NCI-H460 (cell line): Measurements from ENCODE around the gene SLC6A7. TPM values are rescaled to one million over a fixed set of nuclear protein-coding genes. Genes with fewer than 3 reads are reported as not detected.
"Not testable (repeated sequence)": the region's sequence is repeated elsewhere in the genome, so short reads cannot be mapped to it uniquely, and the experiment has no call there.

ENCODE experiments used
- DNase-seq: peaks from one replicate; pipeline ENCODE4 v3.0.0-alpha.2; 2016; ENCODE audit warnings: low read depth; ENCODE audit errors: extremely low read depth
- total RNA-seq: library from RNA; depleted of rRNA; stranded (reverse); fragments of >200 nt; shearing (Covaris generic); gene quantifications from 2 replicates; pipeline ENCODE4 v1.2.3, GENCODE V29; 2014

Gene SLC6A7
- total RNA-seq, 1 experiment from 2014 or later, result 1.6 TPM

DNA sequence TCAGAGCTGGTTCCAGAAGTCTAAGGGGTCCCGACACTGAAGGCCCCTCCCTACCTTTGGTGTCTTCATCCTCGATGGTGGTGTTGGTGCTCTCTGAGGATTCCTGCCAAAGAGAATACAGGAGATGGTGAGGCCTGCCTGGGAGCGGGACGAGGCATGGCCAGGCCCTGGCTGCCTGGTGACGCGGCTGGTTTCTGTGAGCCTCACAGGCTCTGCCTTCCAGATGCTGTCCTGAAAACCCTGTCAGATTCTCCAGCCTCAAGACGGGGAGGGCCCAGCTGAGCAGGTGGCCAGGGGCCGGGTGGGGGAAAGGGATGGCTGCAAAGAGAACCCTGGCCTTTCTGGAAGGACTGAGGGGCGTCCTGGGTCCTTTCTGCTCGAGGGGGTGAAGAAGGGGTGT, 48.8 kb downstream of the SLC6A7 start:
- DNase-seq, result no peak

DNA sequence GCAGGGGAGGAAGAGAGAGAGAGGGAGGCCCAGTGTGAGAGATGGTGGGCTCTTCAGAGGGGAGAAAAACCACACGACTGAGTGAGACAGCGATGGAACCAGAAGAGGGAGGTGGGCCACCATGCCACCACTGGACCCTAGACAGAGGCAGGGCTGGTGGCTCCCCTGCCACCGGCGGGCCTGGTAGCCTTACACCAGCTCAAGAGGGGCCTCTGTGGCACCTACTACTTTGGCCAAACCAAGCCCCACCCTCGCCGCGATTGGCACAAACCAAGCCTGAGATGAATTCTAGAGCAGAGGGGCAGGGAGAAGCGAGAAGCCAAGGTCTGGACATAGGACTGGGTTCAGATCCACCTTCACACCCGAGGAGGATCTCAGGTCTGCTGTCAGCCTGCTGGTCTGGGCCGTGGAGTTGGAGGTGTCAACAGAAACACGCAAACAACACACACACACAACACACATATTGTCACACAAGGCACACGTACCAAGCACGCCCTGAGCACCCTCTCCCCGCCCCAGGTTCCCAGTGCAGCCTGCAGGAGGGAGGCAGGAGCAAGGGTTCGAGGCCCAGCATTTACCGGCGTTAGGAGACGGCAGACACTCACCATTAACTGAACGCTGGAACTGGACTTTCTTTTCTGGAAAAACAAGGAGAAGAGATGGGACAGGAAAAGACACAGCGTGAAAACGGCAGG, 49.4 kb downstream of the SLC6A7 start:
- no peak for DNase-seq

DNA sequence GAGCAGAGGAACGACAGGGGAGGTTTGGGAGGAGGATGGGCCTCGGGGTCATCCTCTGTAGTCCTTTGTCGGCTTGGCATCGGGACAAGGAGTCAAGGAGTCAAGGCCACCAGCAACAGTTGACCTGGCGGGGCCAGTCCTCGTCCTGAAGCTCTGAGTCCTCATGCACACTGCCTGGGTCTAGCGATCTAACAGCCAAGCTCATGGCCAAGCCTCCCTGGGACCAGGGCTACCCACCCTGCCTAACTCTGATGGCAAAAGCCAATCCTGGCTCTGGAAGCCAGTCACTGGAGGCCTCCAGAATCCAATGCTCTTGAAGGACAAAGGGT, 49.9 kb downstream of the SLC6A7 start:
- DNase-seq, result no peak

DNA sequence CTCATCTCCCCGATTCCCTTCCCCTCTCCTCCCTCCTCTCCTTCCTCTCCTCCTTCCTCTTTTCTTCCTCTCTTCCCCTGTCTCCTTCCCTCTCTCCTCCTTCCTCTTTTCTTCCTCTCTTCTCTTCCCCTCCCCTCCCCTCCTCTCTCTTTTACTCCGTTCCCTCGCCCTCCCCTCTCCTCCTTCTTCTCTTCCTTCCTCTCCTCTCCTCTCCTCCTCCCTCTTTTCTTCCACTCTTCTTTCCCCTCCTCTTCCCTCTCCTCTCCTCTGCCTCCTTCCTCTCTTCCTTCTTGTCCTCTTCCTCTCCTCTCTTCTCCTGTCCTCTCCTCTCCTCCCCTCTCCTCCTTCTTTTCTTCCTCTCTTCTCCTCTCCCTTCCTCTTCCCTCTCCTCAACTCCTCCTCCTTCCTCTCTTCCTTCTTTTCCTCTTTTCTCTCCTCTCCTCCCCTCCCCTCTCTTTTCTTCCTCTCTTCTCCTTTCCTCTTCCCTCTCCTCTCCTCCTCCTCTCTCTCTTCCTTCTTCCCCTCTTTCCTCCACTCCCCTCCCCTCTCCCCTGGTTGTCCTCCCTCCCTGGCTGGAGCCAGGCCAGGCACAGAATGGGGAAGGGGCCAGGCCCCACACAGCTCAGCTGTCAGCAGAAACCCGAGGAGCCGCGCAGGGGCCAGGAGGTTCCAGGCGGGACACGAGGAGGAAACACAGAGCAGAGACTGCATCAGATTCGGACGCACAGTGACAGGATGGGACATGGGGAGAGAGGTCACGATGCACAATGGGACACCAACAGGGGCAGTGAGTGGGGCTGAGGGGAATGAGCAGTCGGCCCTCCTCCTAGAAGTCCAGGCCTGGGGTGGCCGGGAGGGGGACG, 51.7 kb downstream of the SLC6A7 start:
- no peak for DNase-seq

DNA sequence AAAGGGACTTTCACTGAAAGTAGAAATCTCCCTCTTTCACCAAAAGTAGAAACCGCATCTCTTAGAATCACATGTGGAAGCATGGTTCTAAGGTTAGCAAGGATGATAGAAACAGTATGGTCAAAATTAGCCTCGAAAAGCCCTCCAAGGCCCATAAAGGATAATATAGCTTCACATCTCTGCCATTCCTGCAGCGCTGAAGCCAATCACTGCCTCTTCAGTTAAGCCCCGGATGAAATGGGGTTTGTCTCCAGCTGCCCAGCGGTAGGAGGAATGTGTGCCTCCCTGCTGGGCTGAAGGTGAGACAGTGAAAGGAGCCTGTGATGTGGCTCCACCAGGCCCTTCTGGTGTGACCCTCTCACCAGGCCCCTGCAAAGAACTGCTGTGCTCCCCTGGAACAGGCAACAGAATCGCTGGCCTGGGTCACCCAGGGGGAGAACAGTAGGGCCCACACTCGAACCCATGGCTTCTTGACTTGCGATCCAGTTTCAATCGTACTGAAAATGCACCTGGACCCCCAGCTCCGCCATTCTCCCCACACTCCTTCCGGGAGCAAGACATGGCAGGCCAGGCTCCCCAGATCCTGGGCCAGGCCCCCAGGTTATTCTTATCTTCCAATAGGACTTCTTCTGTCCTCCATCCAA, 52.5 kb downstream of the SLC6A7 start:
- no peak for DNase-seq

DNA sequence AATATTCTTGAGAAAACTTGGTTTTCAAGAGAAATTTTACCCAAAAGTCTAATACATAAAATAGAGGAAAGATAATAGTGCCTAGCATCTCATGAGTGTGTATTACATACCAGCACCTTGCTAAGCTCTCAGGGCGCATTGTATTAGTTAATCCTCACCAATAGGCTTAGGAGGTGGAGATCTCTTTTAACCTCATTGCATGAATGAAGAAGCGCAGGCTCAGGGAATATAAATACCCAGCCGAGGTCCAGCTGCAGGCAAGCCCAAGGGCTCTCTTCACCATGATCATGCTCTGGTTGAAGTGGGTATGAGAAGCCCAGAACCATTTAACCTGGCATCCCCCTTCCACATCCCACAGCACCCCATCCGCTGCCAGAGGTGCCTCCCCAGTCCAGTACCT, 53.7 kb downstream of the SLC6A7 start:
- DNase-seq, result no peak

DNA sequence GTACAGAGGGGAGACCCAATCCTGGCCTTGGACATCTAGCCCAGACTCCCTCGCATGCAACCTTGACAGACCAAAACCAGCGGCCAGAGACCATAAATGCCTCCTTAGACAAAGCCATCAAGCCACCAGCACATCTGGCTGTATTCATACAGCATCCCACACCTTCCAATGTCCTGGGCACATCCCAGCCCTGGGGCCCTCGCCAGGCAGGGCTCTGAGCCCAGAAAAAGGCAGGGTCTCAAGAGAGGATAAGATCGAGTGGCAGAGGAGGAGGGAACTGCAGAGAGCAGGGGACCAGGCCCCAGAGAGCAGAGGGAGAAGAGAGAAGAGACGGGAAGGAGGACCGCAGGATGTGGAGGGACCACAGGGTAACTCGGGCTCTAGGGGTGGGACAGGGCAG, 54.3 kb downstream of the SLC6A7 start:
- no peak for DNase-seq

DNA sequence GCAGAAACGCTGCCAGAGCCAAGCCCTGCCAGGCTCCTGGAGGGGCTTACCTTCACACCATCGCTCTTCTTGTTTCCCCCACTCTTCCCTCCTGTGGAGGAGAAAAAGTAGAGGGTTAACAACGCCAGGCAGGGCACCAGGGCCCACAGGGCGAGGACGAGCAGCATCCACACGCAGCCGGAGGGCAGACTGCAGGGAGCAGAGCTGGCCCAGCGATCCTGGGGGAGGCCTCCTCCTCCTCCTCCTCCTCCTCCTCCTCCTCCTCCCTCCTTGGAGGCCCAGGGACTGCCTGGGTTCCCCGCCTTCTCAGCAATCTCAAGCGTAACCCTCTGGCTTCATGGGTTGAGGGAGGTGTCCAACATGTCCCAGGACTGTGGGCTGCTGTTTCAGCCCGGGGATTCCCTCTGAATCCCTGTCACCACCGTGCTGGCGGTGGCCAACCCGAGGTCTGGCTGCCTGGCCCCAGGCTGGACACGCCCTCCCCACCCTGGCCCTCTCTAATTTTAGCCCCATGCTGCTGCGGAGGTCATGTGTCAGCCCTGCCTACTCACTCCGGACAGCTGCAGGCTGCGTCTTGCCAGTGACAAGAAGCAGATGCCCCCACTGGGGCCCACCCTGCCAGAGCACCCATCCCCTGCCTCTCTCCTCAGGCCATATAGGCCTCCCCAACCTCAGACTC, 55.4 kb downstream of the SLC6A7 start:
- DNase-seq, result no peak

DNA sequence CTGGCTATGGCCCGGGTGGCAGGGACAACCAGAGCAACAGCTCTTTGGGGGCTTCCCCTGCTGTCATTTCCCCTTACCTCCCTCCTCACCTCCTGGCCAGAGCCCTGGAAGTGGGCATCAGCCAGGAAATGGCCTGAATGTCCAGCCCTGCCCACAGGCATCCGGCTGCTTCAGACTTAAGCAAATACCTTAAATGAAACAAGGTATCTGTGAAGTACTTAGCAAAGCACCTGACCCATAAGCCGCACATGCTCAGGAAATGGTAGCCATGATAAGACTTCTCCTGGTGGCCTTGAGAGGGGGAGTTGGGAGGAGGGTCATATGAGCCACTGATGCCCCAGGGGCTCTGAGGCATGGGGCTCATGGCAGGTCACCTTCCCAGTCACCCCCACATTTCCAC, 55.9 kb downstream of the SLC6A7 start:
- no peak for DNase-seq

DNA sequence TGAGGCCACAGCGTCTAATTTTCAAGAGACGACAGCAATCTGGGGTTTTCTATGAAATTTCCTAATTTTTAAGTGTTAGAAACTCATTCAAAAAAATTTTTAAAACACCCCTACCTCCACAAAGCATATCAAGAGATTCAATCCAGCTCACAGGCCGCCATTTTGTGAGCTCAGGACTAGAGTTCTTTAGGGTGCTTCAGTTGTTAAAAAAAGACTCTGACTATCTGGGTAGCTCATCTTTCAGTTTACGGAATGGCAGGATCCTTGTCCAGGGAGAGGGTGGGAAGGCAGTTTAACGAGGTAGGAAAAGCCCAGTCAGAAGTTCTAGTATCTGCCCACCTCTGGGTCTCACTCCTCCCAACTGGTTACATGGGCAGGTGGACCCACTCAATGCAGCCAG, 56.6 kb downstream of the SLC6A7 start:
- no peak for DNase-seq

DNA sequence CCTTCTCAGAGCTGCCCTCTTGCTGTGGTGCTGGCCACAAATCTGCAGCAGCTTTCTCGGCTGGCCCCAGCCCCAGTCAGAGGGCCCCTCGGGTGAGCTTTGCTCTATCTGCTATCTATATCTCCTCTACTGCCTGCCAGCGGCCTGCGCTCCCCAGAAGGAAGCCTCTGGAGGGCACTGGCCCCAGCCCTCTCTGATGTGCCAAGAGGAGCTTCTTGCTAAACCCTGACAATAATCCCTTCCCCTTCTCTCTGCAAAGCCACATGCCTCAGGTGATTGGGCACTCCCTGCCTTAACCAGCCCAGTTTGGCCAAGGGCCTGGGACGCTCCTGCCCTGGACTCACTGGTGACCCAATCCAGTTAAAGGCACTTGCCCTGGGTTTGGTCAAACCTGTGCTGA, 57.0 kb downstream of the SLC6A7 start:
- DNase-seq, result no peak

DNA sequence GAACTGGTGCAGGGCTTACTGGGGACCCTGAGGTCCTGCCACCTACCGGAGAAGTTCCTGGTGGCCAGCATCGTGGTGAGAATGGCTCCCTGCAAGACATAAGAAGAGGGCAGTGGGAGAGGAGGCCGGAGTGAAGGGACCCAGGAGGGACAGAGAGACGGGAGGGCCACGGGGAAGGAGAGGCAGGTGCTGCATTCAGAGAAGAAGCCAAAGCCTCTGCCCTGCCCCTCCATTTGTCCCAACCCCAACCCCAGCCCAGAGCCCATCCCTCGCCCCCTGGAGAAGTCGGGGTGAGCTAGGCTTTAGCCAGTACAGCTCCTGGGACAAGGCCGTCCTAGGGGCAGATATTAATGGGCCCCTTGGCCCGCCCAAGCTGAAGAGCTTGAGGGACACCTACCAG, 57.9 kb downstream of the SLC6A7 start:
- DNase-seq, result no peak

DNA sequence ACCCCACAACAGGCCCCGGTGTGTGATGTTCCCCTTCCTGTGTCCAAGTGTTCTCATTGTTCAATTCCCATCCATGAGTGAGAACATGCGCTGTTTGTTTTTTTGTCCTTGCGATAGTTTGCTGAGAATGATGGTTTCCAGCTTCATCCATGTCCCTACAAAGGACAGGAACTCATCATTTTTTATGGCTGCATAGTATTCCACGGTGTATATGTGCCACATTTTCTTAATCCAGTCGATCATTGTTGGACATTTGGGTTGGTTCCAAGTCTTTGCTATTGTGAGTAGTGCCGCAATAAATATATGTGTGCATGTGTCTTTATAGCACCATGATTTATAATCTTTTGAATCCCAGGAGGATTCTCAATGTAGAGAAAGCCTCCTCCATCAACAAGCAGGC, 58.6 kb downstream of the SLC6A7 start:
- not testable (repeated sequence) for DNase-seq

DNA sequence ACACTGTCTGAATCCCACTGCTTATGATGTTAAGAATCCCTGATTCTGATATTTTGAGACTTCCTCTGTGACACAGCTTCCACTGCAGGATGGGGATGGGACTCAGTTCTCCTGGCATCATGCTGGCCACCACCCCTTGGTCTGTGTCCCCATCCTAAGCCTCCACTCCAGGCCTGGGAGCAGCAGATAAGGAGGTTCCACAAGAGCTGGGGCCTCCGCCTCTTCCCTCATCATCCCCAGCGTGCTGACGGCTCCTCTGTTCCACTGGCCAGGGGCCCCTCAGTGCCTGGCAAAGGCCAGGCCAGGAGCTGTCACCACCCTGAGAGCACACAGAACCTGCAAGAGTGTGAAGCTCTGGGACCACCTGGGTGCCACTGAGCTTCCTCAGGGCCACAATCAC, 59.1 kb downstream of the SLC6A7 start:
- DNase-seq, result no peak

DNA sequence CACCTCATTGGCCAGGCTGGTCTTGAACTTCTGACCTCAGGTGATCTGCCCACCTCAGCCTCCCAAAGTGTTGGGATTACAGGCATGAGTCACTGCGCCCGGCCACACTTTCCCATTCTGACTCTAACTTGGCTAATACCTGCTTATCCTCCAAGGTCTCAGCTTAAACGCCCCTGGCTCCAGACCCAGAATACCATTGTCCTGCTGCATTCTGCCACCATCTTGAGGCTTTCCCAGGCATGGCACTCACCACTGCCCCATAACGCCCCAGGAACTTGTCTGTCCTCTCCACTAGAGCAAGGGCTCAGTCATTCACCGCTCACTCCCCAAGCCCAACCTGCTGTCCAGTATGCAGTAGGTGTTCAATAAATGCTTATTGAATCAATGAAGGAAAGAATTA, 59.9 kb downstream of the SLC6A7 start:
- no peak for DNase-seq

DNA sequence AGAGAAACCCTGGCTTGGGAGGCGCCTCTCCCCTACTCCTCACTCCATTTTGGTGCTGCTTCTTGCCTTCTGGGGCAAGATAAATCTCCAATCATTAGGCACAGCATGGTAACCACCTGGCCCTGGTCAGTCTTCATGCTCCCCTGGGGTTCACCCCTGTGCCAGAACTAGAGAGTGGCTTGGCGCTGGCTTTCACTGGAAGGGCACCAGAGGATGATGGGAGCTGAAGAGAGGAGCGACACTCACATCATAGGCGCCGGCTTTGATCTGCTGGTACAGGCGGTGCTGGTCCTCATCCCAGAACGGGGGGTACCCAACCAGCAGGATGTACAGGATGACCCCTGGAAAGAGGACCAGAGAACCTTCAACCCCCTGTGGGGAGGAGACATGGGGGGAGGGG, 61.6 kb downstream of the SLC6A7 start:
- no peak for DNase-seq

DNA sequence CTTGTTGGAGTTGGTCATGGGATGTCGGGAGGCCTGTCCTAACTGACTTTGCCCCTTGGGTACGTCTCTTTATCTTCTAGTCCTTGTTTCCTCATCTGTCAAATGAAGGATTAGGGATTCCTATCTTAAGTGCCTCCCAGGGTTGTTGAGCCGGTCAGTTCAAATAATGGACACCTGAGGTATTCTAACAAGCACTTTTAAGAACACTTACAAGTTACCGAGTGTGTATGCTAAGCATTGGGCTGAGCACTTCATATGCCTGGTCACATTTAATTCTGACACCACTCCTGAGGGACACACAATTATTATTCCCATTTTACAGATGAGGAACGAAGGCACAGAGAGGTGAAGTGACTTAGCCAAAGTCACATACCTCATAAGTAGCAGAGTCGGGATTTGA, 62.6 kb downstream of the SLC6A7 start:
- DNase-seq, result no peak

DNA sequence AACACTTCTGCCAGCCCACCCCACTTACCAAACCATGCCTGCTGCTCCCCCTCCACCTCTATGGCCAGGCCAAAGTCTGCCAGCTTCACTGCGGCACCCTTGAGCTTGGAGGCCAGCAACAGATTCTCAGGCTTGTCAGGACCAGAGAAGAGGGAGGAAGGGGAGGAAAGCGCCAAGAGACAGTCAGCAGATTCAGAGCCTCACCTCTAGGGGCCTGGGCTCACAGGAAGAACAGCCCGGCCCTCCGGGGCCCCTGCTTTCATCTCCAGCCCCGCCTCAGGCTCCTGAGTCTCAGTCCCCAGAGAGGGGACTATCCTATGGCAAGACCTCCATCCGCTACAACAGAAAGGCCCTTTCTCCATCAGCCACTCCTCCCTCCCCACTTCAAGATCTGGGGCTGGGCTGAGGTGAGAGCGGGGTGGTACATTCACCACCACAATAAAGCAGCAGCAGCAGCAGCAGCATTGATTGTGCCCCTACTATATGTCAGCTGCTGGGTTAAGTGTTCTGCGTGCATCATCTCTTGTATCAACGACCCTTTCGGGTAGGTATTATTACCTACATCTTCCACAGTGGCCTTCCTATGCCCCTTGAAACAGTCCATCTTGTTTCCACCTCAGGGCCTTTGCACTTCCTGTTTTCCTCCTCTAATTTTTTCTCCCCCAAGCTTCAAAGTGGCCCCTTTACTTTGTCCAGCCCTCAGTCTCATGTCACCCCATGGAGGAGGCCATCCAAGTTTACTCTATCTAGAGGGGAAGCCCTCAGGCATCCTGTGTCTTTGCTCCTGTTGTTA, 63.8 kb downstream of the SLC6A7 start:
- no peak for DNase-seq

DNA sequence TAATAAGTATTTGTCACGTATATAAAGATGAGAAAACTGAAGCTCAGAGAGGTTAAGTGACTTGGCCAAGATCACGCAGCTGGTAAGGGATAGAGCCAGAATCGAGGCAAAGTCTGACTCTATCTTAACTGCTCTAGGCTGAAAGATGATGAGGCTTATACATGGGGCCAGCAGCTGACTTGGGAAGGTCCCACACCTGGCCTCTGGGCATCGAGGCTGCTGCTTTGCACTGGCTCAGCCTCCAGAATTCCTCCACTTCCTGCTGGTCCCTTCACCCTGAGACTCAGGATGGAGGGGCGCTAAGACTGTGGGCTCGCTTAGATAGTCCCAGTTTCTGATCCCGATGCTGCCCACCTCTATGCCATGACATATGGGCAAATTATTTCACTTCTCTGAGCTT, 64.5 kb downstream of the SLC6A7 start:
- DNase-seq, result no peak

DNA sequence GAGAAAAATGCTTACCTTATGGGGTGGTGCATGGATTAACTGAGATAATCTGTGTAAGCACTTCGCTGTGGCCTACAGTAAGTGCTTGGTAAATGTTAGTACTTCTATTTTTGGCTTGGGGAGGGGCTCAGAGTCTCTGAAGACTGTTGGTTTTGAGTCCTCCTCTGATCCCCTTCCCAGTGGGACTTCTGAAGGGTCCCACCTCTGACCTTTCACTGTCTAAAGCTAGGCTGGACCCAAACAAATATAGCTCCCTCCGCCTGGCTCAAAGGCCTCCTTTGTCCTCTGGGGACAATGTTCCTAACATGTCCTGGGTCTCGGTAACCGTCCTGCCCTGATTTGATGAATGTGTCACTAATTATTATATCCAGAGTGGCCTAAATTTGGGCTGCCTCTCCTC, 64.9 kb downstream of the SLC6A7 start:
- no peak for DNase-seq
